Neural progenitor cell (in vitro differentiated cells): ENCODE results near the gene TBC1D2B. TPM values are rescaled to one million over a fixed set of nuclear protein-coding genes. Genes with fewer than 3 reads are reported as not detected.

Experiments used
- DNase-seq: peaks from one replicate; pipeline ENCODE4 v3.0.0-alpha.2; 2016; ENCODE audit warnings: low spot score
- H2AFZ ChIP-seq: fragments of 200-600 bp; sonication (generic); replicated peaks from 2 replicates; pipeline ENCODE4 v1.6.1; 2016; ENCODE audit warnings: antibody characterized with exemption
- H3F3A ChIP-seq: fragments of 200-600 bp; sonication (generic); 2 replicates; pipeline ENCODE4 v1.6.1; 2016; ENCODE audit warnings: antibody characterized with exemption, low read depth
- H3K27ac ChIP-seq: fragments of 200-600 bp; sonication (generic); 2 replicates; pipeline ENCODE4 v1.5.1; 2016; ENCODE audit warnings: mild to moderate bottlenecking
- H3K27me3 ChIP-seq: fragments of 200-600 bp; sonication (generic); 2 replicates; pipeline ENCODE4 v1.6.1; 2016; ENCODE audit warnings: mild to moderate bottlenecking, moderate library complexity
- H3K36me3 ChIP-seq: fragments of 200-600 bp; sonication (generic); 2 replicates; pipeline ENCODE4 v1.5.1; 2016
- H3K4me1 ChIP-seq: fragments of 200-600 bp; sonication (generic); 2 replicates; pipeline ENCODE4 v1.6.1; 2016; ENCODE audit warnings: mixed run types
- H3K4me2 ChIP-seq: fragments of 200-600 bp; sonication (generic); 2 replicates; pipeline ENCODE4 v1.6.1; 2016
- H3K4me3 ChIP-seq: fragments of 200-600 bp; sonication (generic); 2 replicates; pipeline ENCODE4 v1.5.1; 2016
- H3K79me2 ChIP-seq: fragments of 200-600 bp; sonication (generic); 2 replicates; pipeline ENCODE4 v1.6.1; 2016; ENCODE audit warnings: low read depth
- H3K9ac ChIP-seq: fragments of 200-600 bp; sonication (generic); 2 replicates; pipeline ENCODE4 v1.6.1; 2016
- H3K9me3 ChIP-seq: fragments of 200-600 bp; sonication (generic); 2 replicates; pipeline ENCODE4 v1.5.1; 2016; ENCODE audit warnings: low read depth
- H4K20me1 ChIP-seq: fragments of 200-600 bp; sonication (generic); 2 replicates; pipeline ENCODE4 v1.6.1; 2016; ENCODE audit warnings: low read depth
- H3K27ac Mint-ChIP-seq: 3 replicates; pipeline ENCODE4 v1.8.0; 2021; ENCODE audit warnings: mixed read lengths
- H3K27me3 Mint-ChIP-seq: 2 replicates; pipeline ENCODE4 v1.8.0; 2022; ENCODE audit warnings: low read depth, mild to moderate bottlenecking, inconsistent platforms, moderate library complexity, mixed read lengths; ENCODE audit not compliant: insufficient read depth
- H3K36me3 Mint-ChIP-seq: 3 replicates; pipeline ENCODE4 v1.8.0; 2021; ENCODE audit warnings: mixed read lengths
- H3K4me1 Mint-ChIP-seq: 3 replicates; pipeline ENCODE4 v1.8.0; 2021; ENCODE audit warnings: mixed read lengths
- H3K4me3 Mint-ChIP-seq: 3 replicates; pipeline ENCODE4 v1.8.0; 2021; ENCODE audit warnings: mild to moderate bottlenecking, moderate library complexity, mixed read lengths
- H3K9me3 Mint-ChIP-seq: 3 replicates; pipeline ENCODE4 v1.8.0; 2020; ENCODE audit warnings: mixed read lengths
- EZH2 ChIP-seq: fragments of 200-600 bp; sonication (generic); IDR thresholded peaks from 2 replicates; pipeline ENCODE4 v1.6.1; 2017; ENCODE audit warnings: antibody characterized with exemption, mild to moderate bottlenecking, moderate library complexity
- EZH2phosphoT487 ChIP-seq: fragments of 200-600 bp; sonication (generic); IDR thresholded peaks from 2 replicates; pipeline ENCODE4 v1.6.1; 2017; ENCODE audit warnings: antibody characterized with exemption
- total RNA-seq: library from RNA; depleted of rRNA; stranded (reverse); fragments of >200 nt; gene quantifications from 2 replicates; pipeline ENCODE4 v1.2.3, GENCODE V29; 2015; ENCODE audit warnings: low replicate concordance
- TF ChIP-seq, protein P1 (sequence below): fragments of 200-600 bp; sonication (generic); IDR thresholded peaks from 2 replicates; pipeline ENCODE4 v1.5.1; 2017; ENCODE audit warnings: antibody characterized with exemption, mild to moderate bottlenecking

Gene TBC1D2B
- total RNA-seq, 1 donor from 2014 or later, result 11.7 TPM

DNA sequence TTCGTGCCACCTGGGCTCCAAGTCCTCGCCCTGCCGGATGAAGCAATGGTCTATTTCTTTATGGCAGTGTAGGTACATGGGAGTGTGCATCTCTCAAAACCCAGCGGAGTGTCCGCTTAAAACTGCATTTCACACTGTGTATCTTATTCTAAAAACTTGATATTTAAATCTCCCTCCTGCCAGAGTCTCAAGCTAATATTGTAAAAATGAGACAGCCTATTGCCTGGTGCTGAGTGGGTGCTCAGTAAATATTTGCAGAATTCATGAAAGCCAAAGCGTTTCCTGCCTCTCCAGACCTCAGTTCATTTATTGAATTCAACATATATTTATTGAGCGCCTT lies 330 bp upstream of the TBC1D2B start:
- DNase-seq, result no peak
- Histone ChIP-seq H4K20me1 (peaks cover 15% of the 10 kb centered on the region), H3K27ac (no peak overlapping the region), H2AFZ (peak overlapping the region; percentile 97), H3K4me3 (peak overlapping the region; percentile 94), H3K27me3 (no peaks in the 10 kb centered on the region), H3F3A (peaks cover 22% of the 10 kb centered on the region), H3K79me2 (peaks cover 18% of the 10 kb centered on the region), H3K9me3 (no peaks in the 10 kb centered on the region), H3K36me3 (no peaks in the 10 kb centered on the region), H3K4me1 (peaks cover 16% of the 10 kb centered on the region), H3K4me2 (peak overlapping the region; percentile 93), H3K9ac (no peak overlapping the region)
- Mint-ChIP-seq H3K36me3 (no peaks in the 10 kb centered on the region), H3K9me3 (no peaks in the 10 kb centered on the region), H3K27ac (no peak overlapping the region), H3K4me3 (peak overlapping the region; percentile 90), H3K4me1 (peaks cover 11% of the 10 kb centered on the region), H3K27me3 (no peaks in the 10 kb centered on the region)
- no peak for TF ChIP-seq EZH2
- TF ChIP-seq, protein P1, sequence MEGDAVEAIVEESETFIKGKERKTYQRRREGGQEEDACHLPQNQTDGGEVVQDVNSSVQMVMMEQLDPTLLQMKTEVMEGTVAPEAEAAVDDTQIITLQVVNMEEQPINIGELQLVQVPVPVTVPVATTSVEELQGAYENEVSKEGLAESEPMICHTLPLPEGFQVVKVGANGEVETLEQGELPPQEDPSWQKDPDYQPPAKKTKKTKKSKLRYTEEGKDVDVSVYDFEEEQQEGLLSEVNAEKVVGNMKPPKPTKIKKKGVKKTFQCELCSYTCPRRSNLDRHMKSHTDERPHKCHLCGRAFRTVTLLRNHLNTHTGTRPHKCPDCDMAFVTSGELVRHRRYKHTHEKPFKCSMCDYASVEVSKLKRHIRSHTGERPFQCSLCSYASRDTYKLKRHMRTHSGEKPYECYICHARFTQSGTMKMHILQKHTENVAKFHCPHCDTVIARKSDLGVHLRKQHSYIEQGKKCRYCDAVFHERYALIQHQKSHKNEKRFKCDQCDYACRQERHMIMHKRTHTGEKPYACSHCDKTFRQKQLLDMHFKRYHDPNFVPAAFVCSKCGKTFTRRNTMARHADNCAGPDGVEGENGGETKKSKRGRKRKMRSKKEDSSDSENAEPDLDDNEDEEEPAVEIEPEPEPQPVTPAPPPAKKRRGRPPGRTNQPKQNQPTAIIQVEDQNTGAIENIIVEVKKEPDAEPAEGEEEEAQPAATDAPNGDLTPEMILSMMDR, result no peak
- TF ChIP-seq EZH2phosphoT487, result no peak

DNA sequence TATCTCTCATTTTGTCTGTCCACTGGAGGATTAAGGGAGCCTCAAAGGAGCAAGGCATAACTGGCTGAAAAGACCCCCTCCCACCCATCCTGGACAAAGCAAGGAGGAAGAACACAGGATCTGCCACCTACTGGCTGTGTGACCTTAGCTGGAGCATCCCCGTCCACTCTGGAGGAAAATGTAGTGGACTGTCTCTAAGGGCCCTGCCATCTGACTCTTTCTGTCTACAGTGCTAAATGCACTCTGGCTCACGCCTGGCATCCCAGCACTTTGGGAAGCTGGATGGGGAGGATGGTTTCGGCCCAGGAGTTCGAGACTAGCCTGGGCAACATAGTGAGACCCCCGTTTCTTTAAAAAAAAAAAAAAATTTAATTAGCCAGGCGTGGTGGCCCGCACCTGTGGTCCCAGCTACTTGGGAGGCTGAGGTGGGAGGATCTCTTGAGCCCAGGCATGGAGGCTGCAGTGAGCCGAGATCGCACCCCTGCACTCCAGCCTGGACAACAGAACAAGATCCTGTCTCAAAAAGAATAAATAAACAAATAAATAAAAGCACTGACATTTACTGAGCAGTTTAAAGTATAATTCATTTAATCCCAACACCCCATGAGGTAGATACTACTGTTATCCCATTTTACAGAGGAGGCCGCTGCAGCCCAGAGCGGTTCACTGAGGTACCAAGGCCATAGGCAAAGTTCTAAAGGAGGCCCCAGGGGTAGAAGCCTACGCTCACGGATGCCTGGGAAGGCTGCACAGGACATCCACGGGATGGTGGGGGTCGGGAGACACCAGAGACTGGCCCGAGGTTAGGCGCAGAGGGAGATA lies 1.1 kb downstream of the TBC1D2B start:
- no peaks in the 10 kb centered on the region for H3K36me3 ChIP-seq
- H2AFZ ChIP-seq, result peak overlapping the region; percentile 98
- peak overlapping the region; percentile 67 for H3K27ac Mint-ChIP-seq
- H3K9ac ChIP-seq, result peak overlapping the region; percentile 47
- peaks cover 22% of the 10 kb centered on the region for H3F3A ChIP-seq
- H3K27ac ChIP-seq, result no peak overlapping the region
- peak; percentile 61 for DNase-seq
- no peaks in the 10 kb centered on the region for H3K9me3 ChIP-seq
- H3K27me3 Mint-ChIP-seq, result no peaks in the 10 kb centered on the region
- TF ChIP-seq EZH2 (no peak), EZH2phosphoT487 (no peak)
- TF ChIP-seq, protein P1, result peak; percentile 32
- peaks cover 19% of the 10 kb centered on the region for H3K79me2 ChIP-seq
- peak overlapping the region; percentile 98 for H3K4me2 ChIP-seq
- peaks cover 18% of the 10 kb centered on the region for H4K20me1 ChIP-seq
- peak overlapping the region; percentile 94 for H3K4me3 ChIP-seq
- peaks cover 25% of the 10 kb centered on the region for H3K4me1 Mint-ChIP-seq
- no peaks in the 10 kb centered on the region for H3K9me3 Mint-ChIP-seq
- no peaks in the 10 kb centered on the region for H3K27me3 ChIP-seq
- peaks cover 24% of the 10 kb centered on the region for H3K4me1 ChIP-seq
- peak overlapping the region; percentile 93 for H3K4me3 Mint-ChIP-seq
- no peaks in the 10 kb centered on the region for H3K36me3 Mint-ChIP-seq

DNA sequence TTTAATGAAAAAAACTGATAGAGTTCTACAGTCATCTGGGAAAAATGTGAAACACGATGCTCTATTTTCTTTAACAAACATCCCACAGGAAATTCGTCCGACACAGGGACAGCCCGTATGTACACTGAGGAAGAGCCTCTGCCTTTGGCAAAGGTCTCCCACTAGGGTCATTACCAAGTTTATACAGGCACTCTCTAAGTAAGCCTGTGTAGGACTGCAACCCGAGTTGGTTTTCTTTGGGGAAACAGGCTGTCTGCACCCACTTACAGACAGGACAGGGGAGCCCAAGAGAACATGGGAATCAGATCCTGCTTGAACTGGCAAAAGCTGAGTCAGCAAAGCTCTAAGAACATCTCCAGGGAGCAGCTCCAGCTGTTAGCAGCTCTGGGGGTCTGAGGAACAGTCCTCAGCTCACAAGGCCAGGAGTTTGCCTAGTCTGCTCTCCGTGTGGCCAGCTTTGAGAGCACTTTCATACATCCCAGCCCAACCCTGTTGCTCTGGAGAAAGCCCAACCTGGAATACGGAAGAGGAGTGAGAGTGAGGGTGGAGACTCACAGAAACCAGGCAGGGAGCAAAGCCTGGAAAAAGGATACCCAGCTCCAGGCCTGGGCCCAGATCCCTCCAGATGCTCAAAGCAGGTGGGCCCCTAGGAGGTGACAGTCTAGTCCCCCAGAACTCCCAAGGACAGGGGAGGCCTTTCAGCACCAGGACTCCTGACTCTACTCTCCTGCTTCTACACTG lies 1.9 kb downstream of the TBC1D2B start:
- H3K79me2 ChIP-seq, result peaks cover 27% of the 10 kb centered on the region
- H3K4me3 ChIP-seq, result peak overlapping the region; percentile 5

More for the DNA sequence above, 1.9 kb downstream of the TBC1D2B start:
- DNase-seq, result peak; percentile 65
- H3K27ac ChIP-seq, result no peak overlapping the region
- no peaks in the 10 kb centered on the region for H3K27me3 Mint-ChIP-seq
- H3K27me3 ChIP-seq, result no peaks in the 10 kb centered on the region
- peaks cover 27% of the 10 kb centered on the region for H3K4me1 Mint-ChIP-seq
- H3F3A ChIP-seq, result peaks cover 22% of the 10 kb centered on the region
- H2AFZ ChIP-seq, result no peak overlapping the region
- no peaks in the 10 kb centered on the region for H3K36me3 Mint-ChIP-seq
- no peak overlapping the region for H3K9ac ChIP-seq
- H3K4me2 ChIP-seq, result peak overlapping the region; percentile 98
- H4K20me1 ChIP-seq, result peaks cover 20% of the 10 kb centered on the region
- peak overlapping the region; percentile 93 for H3K4me3 Mint-ChIP-seq
- TF ChIP-seq EZH2 (no peak), EZH2phosphoT487 (no peak)
- TF ChIP-seq, protein P1, result no peak
- no peak overlapping the region for H3K27ac Mint-ChIP-seq
- H3K36me3 ChIP-seq, result no peaks in the 10 kb centered on the region
- H3K9me3 ChIP-seq, result no peaks in the 10 kb centered on the region
- H3K4me1 ChIP-seq, result peaks cover 24% of the 10 kb centered on the region
- H3K9me3 Mint-ChIP-seq, result no peaks in the 10 kb centered on the region
